AG04449 (cell line): ENCODE results near the gene SLC25A1.

ENCODE experiments used
- CTCF ChIA-PET: fragments of 350-600 bp; formaldehyde crosslinking; extraction: SDS; loops from one replicate; lab custom pipeline; 2021; ENCODE audit warnings: antibody characterized with exemption; lab: Yijun Ruan, JAX
- POLR2A ChIA-PET: fragments of 400-600, 350-600 bp; formaldehyde crosslinking; extraction: SDS; loops from one replicate; lab custom pipeline; 2020; ENCODE audit warnings: antibody characterized with exemption, inconsistent platforms; lab: Yijun Ruan, JAX
- DNase-seq: peaks from one replicate; pipeline ENCODE4 v3.0.0-alpha.2; 2010; ENCODE audit warnings: low read depth, low spot score
- H3K4me3 ChIP-seq: 2 replicates; pipeline ENCODE4 v1.5.1; 2011; ENCODE audit warnings: low read depth, mild to moderate bottlenecking, control low read depth, low read length
- TF ChIP-seq, protein P1 (sequence below): IDR thresholded peaks from one replicate; pipeline ENCODE4 v1.5.1; 2011; ENCODE audit warnings: mild to moderate bottlenecking, moderate library complexity, low read length, control low read depth, inconsistent platforms; ENCODE audit not compliant: insufficient read depth; ENCODE audit errors: missing control alignments

SLC25A1 gene

DNA sequence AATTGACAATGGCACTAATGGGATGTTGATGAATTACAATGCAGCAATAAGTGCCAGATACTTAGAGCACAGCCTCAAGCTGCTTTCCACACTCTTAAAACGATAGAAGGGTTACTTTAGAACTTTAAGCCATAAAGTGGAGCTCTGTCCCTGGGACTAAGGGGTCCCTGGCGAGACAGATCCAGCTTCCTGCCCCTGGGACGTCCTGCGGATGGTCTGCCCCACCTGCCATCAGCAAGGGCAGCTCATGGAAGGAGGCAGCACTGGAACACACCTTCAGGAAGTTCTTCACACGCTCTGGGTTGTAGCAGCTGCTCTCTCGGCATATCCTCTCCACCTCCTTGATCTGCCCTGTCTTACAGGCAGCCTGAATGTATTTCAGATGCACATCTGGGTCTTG is 45.1 kb upstream of the SLC25A1 start:
- POLR2A ChIA-PET, result no interaction called here
- TF ChIP-seq, protein P1, sequence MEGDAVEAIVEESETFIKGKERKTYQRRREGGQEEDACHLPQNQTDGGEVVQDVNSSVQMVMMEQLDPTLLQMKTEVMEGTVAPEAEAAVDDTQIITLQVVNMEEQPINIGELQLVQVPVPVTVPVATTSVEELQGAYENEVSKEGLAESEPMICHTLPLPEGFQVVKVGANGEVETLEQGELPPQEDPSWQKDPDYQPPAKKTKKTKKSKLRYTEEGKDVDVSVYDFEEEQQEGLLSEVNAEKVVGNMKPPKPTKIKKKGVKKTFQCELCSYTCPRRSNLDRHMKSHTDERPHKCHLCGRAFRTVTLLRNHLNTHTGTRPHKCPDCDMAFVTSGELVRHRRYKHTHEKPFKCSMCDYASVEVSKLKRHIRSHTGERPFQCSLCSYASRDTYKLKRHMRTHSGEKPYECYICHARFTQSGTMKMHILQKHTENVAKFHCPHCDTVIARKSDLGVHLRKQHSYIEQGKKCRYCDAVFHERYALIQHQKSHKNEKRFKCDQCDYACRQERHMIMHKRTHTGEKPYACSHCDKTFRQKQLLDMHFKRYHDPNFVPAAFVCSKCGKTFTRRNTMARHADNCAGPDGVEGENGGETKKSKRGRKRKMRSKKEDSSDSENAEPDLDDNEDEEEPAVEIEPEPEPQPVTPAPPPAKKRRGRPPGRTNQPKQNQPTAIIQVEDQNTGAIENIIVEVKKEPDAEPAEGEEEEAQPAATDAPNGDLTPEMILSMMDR, result no peak

DNA sequence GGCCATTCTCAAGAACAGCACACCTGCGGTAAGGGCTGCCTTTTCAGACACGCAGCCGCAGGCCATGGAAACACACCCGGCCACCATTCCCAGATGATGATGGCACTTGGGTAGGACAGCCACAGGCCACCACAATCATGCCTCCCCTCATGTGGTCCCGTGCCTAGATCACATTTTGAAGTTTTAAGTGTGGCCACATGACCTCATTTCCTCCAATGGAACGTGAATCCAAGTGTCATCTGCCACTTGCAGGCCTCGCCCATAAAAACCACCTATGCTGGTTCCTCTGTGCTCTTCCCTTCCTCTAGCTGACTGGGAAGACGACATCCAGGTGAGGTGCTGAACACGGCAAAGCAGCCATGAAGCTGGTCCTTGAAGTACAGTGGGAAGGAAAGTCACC is 44.6 kb upstream of the SLC25A1 start:
- CTCF ChIA-PET, result interaction anchor here (1.4 kb wide), 1 partner anchor 10 kb away, joined by 4 read pairs; no protein-coding TSS in a partner anchor
- TF ChIP-seq, protein P1, result no peak
- no peak for DNase-seq

More for the DNA sequence above, 45.1 kb upstream of the SLC25A1 start:
- H3K4me3 ChIP-seq, result no peak overlapping the region
- CTCF ChIA-PET, result interaction anchor here (1.4 kb wide), 1 partner anchor 10 kb away, joined by 4 read pairs; no protein-coding TSS in a partner anchor
- no peak for DNase-seq

DNA sequence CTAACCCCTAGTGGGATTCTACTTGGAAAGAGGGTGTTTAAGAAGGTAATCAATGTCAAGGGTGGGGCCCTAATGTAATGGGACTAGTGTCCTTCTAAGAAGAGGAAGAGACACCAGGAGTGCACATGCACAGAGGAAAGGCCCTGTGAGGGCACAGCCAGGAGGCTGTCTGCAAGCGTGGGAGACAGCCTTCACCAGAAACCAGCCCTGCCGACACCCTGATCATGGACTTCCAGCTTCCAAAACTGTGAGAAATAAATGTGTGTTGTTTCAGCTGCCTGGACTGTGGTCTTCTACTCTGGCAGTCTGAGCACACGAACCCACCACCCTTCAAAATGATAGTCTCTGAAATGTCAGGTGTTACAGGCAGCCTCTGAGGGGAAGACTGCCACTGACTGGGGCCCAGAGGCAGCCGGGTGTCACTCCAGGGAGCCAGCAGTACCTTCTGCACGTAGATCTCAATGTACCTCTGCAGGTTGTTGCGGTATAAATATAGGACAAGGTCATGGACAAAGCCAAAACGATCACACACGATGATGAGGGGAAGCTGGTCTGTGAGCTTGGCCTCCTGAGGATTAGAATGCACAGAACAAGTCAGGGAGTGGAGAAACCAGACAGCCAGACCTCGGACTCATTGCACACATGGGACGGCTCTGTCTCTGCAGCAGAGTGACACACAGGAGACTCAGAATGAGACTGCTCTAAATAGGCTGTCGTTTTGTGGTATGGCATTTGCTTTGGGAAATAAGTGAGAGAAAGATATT is 43.9 kb upstream of the SLC25A1 start:
- ChIA-PET POLR2A (interaction anchor here (0.6 kb wide), 1 partner anchor 16 kb away, joined by 3 read pairs; no protein-coding TSS in a partner anchor), CTCF (interaction anchor here (1.4 kb wide), 1 partner anchor 11 kb away, joined by 4 read pairs; no protein-coding TSS in a partner anchor)
- TF ChIP-seq, protein P1, result no peak
- H3K4me3 ChIP-seq, result no peak overlapping the region
- DNase-seq, result no peak

More for the DNA sequence above, 44.6 kb upstream of the SLC25A1 start:
- H3K4me3 ChIP-seq, result no peak overlapping the region
- POLR2A ChIA-PET, result interaction anchor here (0.6 kb wide), 1 partner anchor 17 kb away, joined by 3 read pairs; no protein-coding TSS in a partner anchor

DNA sequence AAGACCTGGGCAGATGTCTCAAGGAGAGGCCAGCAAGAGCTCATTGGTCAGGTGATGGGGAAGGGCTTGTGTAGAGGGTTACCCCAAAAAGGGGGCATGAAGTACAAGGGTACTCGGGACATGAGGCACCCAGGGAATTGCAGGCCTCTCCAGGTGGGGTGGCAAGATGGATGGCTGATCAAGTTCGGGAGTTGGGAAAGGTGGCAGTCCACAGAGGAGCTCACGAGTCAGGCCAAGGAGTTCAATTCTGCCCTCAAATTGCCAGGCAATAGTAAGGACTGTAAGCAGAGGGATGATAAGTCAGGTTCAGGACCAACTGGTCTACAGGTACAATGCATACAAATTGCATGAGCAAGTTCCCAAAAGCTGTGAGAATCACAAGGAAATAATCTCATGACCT is 42.3 kb upstream of the SLC25A1 start:
- no peak for DNase-seq
- POLR2A ChIA-PET, result no interaction called here
- H3K4me3 ChIP-seq, result no peak overlapping the region
- CTCF ChIA-PET, result interaction anchor here (1.1 kb wide), 1 partner anchor 66 kb away, joined by 3 read pairs; no protein-coding TSS in a partner anchor
- TF ChIP-seq, protein P1, result no peak

DNA sequence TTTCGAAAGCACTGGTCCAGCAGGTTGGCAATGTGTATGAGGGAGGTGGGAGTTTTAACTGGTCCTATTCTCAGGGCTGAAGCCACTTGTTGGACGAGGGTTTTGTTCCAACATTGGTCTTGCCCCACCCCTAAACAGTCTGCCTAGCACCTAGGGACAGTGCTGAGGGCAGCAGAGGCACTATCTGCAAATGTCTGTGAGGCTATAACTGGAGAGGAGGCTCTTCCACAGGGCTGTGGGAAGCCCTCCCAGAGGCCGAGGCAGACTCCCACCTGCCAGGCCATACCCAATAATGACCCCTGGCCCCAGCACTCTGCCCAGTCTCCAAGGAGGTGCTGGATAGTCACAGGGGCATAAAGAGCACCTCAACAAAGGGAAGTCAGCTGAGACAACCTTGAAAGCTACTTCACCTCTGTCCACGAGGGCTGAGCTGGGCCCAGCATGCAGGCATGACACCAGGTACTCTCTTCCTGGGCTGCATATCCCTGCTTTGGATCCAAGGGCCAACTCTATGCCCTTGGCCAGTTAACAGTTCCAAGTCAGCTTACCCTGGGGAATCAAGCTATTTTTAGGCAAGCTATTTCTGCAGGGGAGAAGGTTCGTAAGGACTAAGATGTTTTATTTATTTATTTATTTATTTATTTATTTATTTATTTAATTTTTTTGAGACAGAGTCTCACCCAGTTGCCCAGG is 40.2 kb upstream of the SLC25A1 start:
- no peak overlapping the region for H3K4me3 ChIP-seq
- POLR2A ChIA-PET, result no interaction called here
- CTCF ChIA-PET, result no interaction called here

More for the DNA sequence above, 40.2 kb upstream of the SLC25A1 start:
- TF ChIP-seq, protein P1, result no peak
- DNase-seq, result no peak
